Activated CD4-positive, alpha-beta T cell treated with anti-CD3 and anti-CD28 coated beads for 36 hours (primary cell): ENCODE data around the gene TPBGL. TPM values are rescaled to one million over a fixed set of nuclear protein-coding genes. Genes with fewer than 3 reads are reported as not detected.
A peak's percentile ranks its signal among the peaks of the same experiment; 100 is the strongest.

ENCODE experiments used
- ATAC-seq: fragments of 200-7000 bp; cut with Tn5 transposase; one replicate; pipeline ENCODE4 v1.10.0; 2021; ENCODE audit warnings: mild to moderate bottlenecking, moderate library complexity
- CTCF ChIA-PET: fragments of 350-600 bp; sonication (Branson Sonifier 250); formaldehyde crosslinking; loops from one replicate; lab custom pipeline; 2021; ENCODE audit warnings: antibody characterized with exemption; lab: Charles Lee
- POLR2A ChIA-PET: fragments of 350-600 bp; sonication (Branson Sonifier 250); formaldehyde crosslinking; loops from one replicate; lab custom pipeline; 2021; ENCODE audit warnings: antibody characterized with exemption, inconsistent platforms; lab: Charles Lee
- DNase-seq: peaks from one replicate; pipeline ENCODE4 v3.0.0-alpha.2; 2020
- H3K27ac Mint-ChIP-seq: one replicate; pipeline ENCODE4 v1.8.0; 2021; ENCODE audit warnings: mixed read lengths
- H3K27me3 Mint-ChIP-seq: one replicate; pipeline ENCODE4 v1.8.0; 2021; ENCODE audit warnings: mixed read lengths
- H3K36me3 Mint-ChIP-seq: one replicate; pipeline ENCODE4 v1.8.0; 2021; ENCODE audit warnings: low read depth, mixed read lengths
- H3K4me1 Mint-ChIP-seq: one replicate; pipeline ENCODE4 v1.8.0; 2021; ENCODE audit warnings: mixed read lengths
- H3K4me3 Mint-ChIP-seq: one replicate; pipeline ENCODE4 v1.8.0; 2021; ENCODE audit warnings: mild to moderate bottlenecking, moderate library complexity, mixed read lengths
- H3K9me3 Mint-ChIP-seq: one replicate; pipeline ENCODE4 v1.8.0; 2021; ENCODE audit warnings: low read depth, mixed read lengths
- intact Hi-C, 2 experiments: fragments of 100-400 bp; cut with DNase I in 1 of 2; cut with micrococcal nuclease in 1 of 2; formaldehyde crosslinking; loops; one replicate each; pipeline versions ENCODE4 v1.14.2 to v1.15.1; 2022 to 2024; cut with DNase I, micrococcal nuclease
- total RNA-seq, 2 experiments: library from RNA; stranded (reverse); gene quantifications; one replicate each; pipeline ENCODE4 v1.2.3, GENCODE V29; 2021

Gene TPBGL
- total RNA-seq, 2 experiments from 2014 or later, result 0.18 to 0.21 TPM

DNA sequence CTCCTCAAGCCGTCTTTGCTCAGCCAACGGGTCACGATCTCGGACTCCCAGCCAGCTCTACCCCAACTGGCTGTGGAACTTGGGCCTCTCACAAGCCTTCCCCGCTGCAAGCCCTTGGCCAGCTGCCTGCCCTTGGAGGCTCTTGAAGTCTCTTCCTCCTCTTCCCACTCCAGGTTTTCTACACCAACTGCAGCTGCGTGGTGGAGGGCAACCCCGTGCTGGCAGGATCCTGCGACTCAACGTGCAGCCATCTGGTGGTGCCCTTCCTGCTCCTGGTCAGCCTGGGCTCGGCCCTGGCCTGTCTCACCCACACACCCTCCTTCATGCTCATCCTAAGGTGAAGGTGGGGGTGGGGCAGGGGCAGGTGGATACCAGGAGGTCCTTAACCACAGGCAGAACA, 40.5 kb upstream of the TPBGL start:
- H3K9me3 Mint-ChIP-seq, result no peaks in the 10 kb centered on the region
- no peaks in the 10 kb centered on the region for H3K36me3 Mint-ChIP-seq
- POLR2A ChIA-PET, result no interaction called here
- no peaks in the 10 kb centered on the region for H3K27me3 Mint-ChIP-seq
- no peak overlapping the region for H3K4me3 Mint-ChIP-seq
- ATAC-seq (no peak), DNase-seq (no peak)
- CTCF ChIA-PET, result interaction anchor here (1.3 to 2.5 kb wide), 2 partner anchors 49 to 59 kb away, joined by 3 to 6 read pairs; no protein-coding TSS in a partner anchor
- no peak overlapping the region for H3K27ac Mint-ChIP-seq
- intact Hi-C loops, result no loop called here
- H3K4me1 Mint-ChIP-seq, result no peaks in the 10 kb centered on the region

DNA sequence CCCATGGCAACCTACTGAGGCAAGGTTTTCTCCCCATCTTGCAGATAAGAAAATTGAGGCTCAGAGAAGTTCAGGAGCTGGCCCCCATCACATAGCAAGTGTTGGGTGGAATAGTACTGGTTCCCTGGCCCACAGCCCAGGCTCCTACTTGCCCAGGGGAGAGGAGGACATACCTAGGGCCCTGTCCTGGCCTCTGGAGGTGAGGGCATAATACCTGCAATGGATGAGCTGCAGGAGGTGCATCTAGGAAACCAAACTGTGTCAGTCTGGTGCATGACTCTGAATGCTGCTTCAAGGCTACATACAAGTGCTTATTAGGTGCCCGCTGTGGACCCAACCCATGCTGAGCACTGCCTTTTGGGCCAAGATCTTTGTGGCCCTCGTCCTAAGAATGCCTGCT, 40.0 kb upstream of the TPBGL start:
- CTCF ChIA-PET, result interaction anchor here (0.6 to 2.5 kb wide), 3 partner anchors 48 to 484 kb away, joined by 3 to 6 read pairs (median 4); no protein-coding TSS in a partner anchor
- intact Hi-C loops, result no loop called here
- H3K4me1 Mint-ChIP-seq, result no peaks in the 10 kb centered on the region
- H3K36me3 Mint-ChIP-seq, result no peaks in the 10 kb centered on the region
- POLR2A ChIA-PET, result no interaction called here
- no peak overlapping the region for H3K27ac Mint-ChIP-seq
- DNase-seq (no peak), ATAC-seq (no peak)
- H3K27me3 Mint-ChIP-seq, result no peaks in the 10 kb centered on the region
- no peak overlapping the region for H3K4me3 Mint-ChIP-seq
- no peaks in the 10 kb centered on the region for H3K9me3 Mint-ChIP-seq

DNA sequence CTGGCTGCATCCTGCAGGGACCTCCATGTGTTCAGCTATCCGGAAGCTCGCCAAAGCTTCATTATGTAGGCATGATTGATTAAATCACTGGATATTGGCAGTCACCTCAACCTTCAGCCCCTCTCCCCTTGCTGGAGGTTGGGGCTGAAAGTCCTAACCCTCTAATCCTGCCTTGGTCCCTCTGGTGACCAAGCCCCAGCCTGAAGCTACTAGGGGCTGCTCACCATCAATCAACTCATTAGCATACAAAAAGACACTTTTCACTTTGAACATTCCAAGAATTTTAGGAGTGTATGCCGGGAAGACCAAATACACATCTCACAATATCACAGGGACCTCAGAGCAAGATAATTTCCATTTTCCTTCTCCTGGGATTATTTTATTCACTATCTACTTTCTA, 38.8 kb upstream of the TPBGL start:
- intact Hi-C loops, result no loop called here
- CTCF ChIA-PET, result interaction anchor here (0.9 to 7.8 kb wide), 3 partner anchors 10 to 58 kb away, joined by 3 to 222 read pairs (median 5); no protein-coding TSS in a partner anchor
- no peak overlapping the region for H3K27ac Mint-ChIP-seq

DNA sequence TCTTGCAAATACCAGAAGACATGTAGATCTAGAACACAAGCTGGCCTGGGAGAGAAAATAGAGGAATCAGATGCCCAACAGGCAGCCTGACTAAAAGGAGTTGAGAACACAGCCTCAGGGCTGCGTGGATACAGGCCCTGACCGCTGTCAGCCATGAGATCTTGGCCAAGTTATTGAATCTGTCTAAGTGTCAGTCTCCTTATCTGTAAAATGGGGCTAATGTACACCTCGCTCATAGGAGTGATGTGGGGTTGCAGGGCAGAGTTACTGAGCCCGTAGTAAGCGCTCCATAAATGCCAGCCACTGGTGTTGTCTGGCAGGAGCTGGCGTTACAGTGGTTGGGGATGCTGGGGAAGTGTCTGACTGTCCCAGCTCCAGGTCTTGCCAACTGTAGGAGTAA, 38.4 kb upstream of the TPBGL start:
- CTCF ChIA-PET, result interaction anchor here (0.9 to 7.8 kb wide), 4 partner anchors 9 to 59 kb away, joined by 3 to 222 read pairs (median 18); no protein-coding TSS in a partner anchor
- POLR2A ChIA-PET, result no interaction called here
- intact Hi-C loops, result no loop called here

More for the DNA sequence above, 38.8 kb upstream of the TPBGL start:
- Mint-ChIP-seq H3K27me3 (no peaks in the 10 kb centered on the region), H3K9me3 (no peaks in the 10 kb centered on the region), H3K36me3 (no peaks in the 10 kb centered on the region), H3K4me1 (no peaks in the 10 kb centered on the region), H3K4me3 (no peak overlapping the region)
- POLR2A ChIA-PET, result no interaction called here
- ATAC-seq (no peak), DNase-seq (no peak)

DNA sequence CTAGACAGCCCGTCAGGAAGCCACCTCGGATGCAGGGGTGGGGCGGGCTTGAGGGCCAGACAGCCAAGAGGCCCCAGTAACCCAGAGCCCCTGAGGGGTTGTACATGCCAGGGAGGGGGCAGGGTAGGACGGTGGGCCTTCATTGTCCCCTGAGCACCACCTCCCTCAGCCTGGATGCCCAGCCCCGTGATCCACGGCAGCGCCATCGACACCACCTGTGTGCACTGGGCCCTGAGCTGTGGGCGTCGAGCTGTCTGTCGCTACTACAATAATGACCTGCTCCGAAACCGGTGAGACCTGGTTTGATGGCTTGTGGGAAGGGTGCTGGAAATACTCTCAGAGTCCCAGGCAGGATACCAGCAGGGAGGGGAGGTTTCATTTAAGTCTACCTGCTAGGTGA, 37.4 kb upstream of the TPBGL start:
- ATAC-seq (no peak), DNase-seq (no peak)
- no peaks in the 10 kb centered on the region for H3K9me3 Mint-ChIP-seq
- no peak overlapping the region for H3K27ac Mint-ChIP-seq
- no peaks in the 10 kb centered on the region for H3K36me3 Mint-ChIP-seq
- H3K27me3 Mint-ChIP-seq, result peaks cover 2% of the 10 kb centered on the region
- ChIA-PET POLR2A (no interaction called here), CTCF (interaction anchor here (0.8 to 7.8 kb wide), 8 partner anchors 9 to 273 kb away, joined by 3 to 222 read pairs (median 6); no protein-coding TSS in a partner anchor)
- no peaks in the 10 kb centered on the region for H3K4me1 Mint-ChIP-seq
- intact Hi-C loops, result no loop called here
- H3K4me3 Mint-ChIP-seq, result no peak overlapping the region

More for the DNA sequence above, 38.4 kb upstream of the TPBGL start:
- Mint-ChIP-seq H3K4me3 (no peak overlapping the region), H3K9me3 (no peaks in the 10 kb centered on the region), H3K27ac (no peak overlapping the region), H3K4me1 (no peaks in the 10 kb centered on the region), H3K27me3 (peaks cover 1% of the 10 kb centered on the region), H3K36me3 (no peaks in the 10 kb centered on the region)
- ATAC-seq, result no peak
- no peak for DNase-seq

DNA sequence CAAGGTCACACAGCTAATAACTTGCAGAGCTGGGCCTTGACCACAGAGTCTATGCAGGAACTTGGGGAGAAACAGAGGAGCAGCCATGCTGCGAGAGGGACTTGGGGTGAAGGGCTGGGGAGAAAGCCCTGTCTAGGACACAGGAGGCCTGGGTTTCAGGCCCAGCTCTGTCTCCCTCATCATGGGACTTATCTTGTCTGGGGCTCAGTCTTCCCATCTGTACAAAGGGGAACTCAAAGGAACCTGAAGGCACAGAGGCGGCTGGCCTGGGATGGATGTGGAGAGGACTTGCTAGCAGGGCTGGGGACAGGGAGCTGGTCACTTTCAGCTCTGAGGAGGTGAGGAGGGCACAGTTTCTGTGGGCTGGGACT, 36.9 kb upstream of the TPBGL start:
- no peak for ATAC-seq
- Mint-ChIP-seq H3K4me3 (no peak overlapping the region), H3K4me1 (no peaks in the 10 kb centered on the region), H3K27me3 (peaks cover 2% of the 10 kb centered on the region), H3K27ac (no peak overlapping the region), H3K9me3 (no peaks in the 10 kb centered on the region), H3K36me3 (no peaks in the 10 kb centered on the region)
- ChIA-PET POLR2A (no interaction called here), CTCF (interaction anchor here (0.6 to 7.8 kb wide), 9 partner anchors 9 to 273 kb away, joined by 3 to 222 read pairs (median 4); no protein-coding TSS in a partner anchor)
- no peak for DNase-seq
- intact Hi-C loops, result no loop called here

DNA sequence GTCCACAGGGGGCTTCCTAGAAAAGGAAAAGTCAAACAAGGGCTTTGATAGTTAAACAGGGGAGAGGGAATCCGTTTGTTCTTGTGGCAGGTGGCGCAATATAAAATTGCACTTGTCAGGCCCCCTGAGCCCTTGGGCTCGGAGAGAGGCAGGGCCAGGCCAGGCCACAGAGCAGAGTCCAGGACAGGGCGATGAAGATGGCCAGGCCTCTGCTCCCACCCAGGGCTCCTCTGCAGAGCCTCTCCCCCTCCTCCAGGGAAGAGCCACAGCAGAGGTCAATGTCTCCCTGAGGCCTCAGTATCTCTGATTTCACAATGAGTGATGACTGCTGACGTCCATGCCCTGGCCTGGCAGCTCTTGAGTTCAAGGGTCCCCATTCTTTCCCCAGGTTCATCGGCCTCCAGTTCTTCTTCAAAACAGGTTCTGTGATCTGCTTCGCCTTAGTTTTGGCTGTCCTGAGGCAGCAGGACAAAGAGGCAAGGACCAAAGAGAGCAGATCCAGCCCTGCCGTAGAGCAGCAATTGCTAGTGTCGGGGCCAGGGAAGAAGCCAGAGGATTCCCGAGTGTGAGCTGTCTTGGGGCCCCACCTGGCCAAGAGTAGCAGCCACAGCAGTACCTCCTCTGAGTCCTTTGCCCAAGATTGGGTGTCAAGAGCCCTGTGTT, 36.4 kb upstream of the TPBGL start:
- POLR2A ChIA-PET, result no interaction called here
- Mint-ChIP-seq H3K27me3 (peaks cover 2% of the 10 kb centered on the region), H3K27ac (no peak overlapping the region), H3K4me1 (no peaks in the 10 kb centered on the region), H3K9me3 (no peaks in the 10 kb centered on the region), H3K36me3 (no peaks in the 10 kb centered on the region), H3K4me3 (no peak overlapping the region)
- intact Hi-C loops, result no loop called here
- ATAC-seq (no peak), DNase-seq (no peak)
- CTCF ChIA-PET, result interaction anchor here (0.6 to 7.8 kb wide), 23 partner anchors 8 to 309 kb away, joined by 3 to 222 read pairs (median 5); partner anchors contain the start of gene SLCO2B1

DNA sequence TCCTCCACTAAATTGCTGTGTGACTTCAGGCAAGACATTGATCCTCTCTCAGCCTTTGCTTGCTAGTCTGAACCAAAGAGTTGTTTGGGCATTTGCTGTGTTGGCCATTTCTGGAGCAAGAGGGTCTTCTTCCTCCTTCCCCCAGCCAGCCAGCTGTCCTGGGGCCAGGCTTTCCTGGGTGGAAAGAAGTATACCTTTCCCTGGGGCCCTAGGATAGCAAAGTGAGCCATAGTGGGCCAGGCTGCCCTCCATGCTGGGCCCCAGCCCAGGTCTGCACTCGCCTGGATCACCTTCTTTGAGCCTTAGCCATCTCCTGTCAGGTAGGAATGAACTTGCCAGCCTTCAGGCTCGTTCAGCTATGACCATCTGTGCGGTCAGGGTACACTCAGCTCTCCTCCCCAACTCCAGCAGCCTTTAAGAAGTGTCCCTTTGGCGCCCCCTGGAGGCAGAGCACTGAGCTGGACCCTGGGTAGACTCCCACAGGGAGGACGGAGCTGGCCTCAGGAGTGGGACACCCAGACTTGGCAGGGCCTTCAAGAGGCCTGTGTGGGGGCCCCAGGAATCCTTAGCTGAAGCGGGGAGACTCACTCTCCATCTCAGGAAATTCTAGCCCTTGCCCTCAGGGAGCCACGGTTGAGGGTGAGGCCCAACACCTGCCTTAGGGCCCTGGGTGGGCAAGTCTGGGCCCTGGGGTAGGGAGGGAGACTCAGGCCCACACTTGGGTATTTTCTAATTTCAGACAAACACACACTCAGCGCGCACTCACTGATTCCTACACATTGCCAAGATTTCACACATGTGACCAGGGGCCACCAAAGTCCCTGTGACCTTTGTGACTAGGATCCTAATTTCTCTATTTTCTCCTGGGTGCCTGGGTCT, 35.6 kb upstream of the TPBGL start:
- POLR2A ChIA-PET, result no interaction called here
- DNase-seq, result peak; percentile 93
- peak; percentile 99 for ATAC-seq
- intact Hi-C loops, result loop anchor here (1.0 kb wide), 5 partner anchors 43 to 276 kb away; no protein-coding TSS in a partner anchor
- Mint-ChIP-seq H3K4me3 (no peak overlapping the region), H3K4me1 (no peaks in the 10 kb centered on the region), H3K36me3 (no peaks in the 10 kb centered on the region), H3K27me3 (peaks cover 2% of the 10 kb centered on the region), H3K9me3 (no peaks in the 10 kb centered on the region), H3K27ac (no peak overlapping the region)
- CTCF ChIA-PET, result interaction anchor here (0.6 to 7.8 kb wide), 35 partner anchors 10 to 504 kb away, joined by 3 to 222 read pairs (median 4); partner anchors contain the start of genes SLCO2B1 and TPBGL

DNA sequence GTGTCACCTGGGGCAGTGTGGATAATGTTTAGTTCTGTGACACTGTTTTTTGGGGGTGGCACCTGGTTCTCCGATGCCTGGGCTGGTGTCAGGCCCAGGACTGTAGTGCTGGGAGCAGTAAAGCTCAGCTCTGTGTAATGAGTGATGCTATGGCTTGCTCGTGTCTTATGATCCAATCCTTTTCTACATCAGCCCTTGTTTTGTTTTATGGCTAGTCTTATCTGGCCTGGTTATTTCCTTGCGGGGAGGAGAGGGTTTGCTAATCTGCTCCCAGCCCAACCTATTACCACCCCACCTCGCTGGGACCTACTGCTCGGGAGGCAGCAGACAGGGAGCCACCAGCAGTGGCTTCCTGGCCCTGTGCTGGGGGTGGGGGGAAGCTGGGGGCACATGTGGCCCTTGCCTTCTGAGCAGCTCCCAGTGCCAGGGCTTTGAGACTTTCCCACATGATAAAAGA, 35.0 kb upstream of the TPBGL start:
- Mint-ChIP-seq H3K36me3 (no peaks in the 10 kb centered on the region), H3K4me1 (no peaks in the 10 kb centered on the region), H3K9me3 (no peaks in the 10 kb centered on the region), H3K27me3 (peaks cover 4% of the 10 kb centered on the region), H3K27ac (no peak overlapping the region), H3K4me3 (no peak overlapping the region)
- POLR2A ChIA-PET, result no interaction called here
- CTCF ChIA-PET, result interaction anchor here (0.6 to 7.8 kb wide), 32 partner anchors 9 to 504 kb away, joined by 3 to 222 read pairs (median 4); partner anchors contain the start of genes SLCO2B1 and TPBGL
- intact Hi-C loops, result loop anchor here (1.0 kb wide), 5 partner anchors 43 to 276 kb away; no protein-coding TSS in a partner anchor
- DNase-seq (no peak), ATAC-seq (no peak)

DNA sequence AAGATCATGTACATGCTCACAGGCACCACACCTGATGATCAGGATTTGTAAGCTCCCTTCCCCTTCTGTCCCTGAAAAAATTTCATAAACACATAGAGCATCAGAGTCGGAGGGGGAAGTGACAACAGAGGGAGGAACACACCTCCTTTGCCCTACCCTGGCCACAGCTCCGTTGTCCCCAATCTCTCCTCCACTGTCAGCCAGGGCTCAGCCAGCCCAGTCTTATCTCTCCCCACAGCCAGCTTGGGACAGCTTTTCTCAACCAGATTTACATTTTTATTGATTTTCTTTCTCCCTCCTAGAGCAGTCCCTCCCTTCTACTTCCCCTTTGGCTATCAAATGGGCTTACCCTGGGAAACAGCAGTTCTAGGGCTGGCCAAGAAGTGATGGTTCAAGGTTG, 32.1 kb upstream of the TPBGL start:
- Mint-ChIP-seq H3K4me3 (no peak overlapping the region), H3K36me3 (no peaks in the 10 kb centered on the region), H3K27me3 (peaks cover 9% of the 10 kb centered on the region), H3K27ac (no peak overlapping the region), H3K4me1 (no peaks in the 10 kb centered on the region), H3K9me3 (no peaks in the 10 kb centered on the region)
- POLR2A ChIA-PET, result no interaction called here
- intact Hi-C loops, result no loop called here
- CTCF ChIA-PET, result interaction anchor here (0.6 to 7.8 kb wide), 5 partner anchors 28 to 301 kb away, joined by 3 to 222 read pairs (median 5); no protein-coding TSS in a partner anchor
- ATAC-seq (no peak), DNase-seq (no peak)

DNA sequence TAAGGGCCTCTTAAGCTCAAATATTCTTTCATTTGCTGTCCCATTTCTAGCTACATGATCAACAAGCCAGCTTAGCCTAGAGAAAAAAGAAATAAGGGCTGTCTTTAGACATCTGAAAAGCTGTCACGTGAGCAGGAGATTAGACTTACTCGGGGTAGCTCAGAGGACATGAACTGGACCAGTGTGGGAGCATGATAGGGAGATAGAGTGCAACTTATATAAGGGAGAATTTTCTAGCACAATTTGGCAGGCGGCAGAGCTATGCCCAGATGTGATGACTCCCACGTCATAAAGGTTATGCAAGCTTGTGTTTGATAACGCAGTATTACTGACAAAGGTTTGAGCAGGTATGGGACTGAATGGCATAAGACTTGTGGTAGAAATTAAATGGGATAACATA, 28.2 kb upstream of the TPBGL start:
- Mint-ChIP-seq H3K36me3 (no peaks in the 10 kb centered on the region), H3K27me3 (peaks cover 23% of the 10 kb centered on the region), H3K27ac (no peak overlapping the region), H3K4me3 (no peak overlapping the region), H3K9me3 (no peaks in the 10 kb centered on the region), H3K4me1 (no peaks in the 10 kb centered on the region)
- CTCF ChIA-PET, result interaction anchor here (1.0 to 2.2 kb wide), 6 partner anchors 9 to 71 kb away, joined by 3 to 8 read pairs (median 3); partner anchors contain the start of gene TPBGL
- intact Hi-C loops, result no loop called here
- POLR2A ChIA-PET, result no interaction called here
- DNase-seq (no peak), ATAC-seq (no peak)
